Stimulated activated CD4-positive, alpha-beta T cell treated with anti-CD3 and anti-CD28 coated beads, Interleukin-2, amount 100 ng/mL, for 48 hours (primary cell): ENCODE measurements around the gene KSR2.
A peak's percentile ranks its signal among the peaks of the same experiment; 100 is the strongest.

Experiments used
- DNase-seq, 2 donors: peaks; one replicate each; pipeline ENCODE4 v3.0.0-alpha.2; 2020

The KSR2 gene

GRCh38 chr12:117603316-117604113, 365.3 kb downstream of the KSR2 start:
- no peak for DNase-seq

- no peak for DNase-seq
These were observed 368.9 kb downstream of the KSR2 start for GRCh38 chr12:117599849-117600248.

- no peak for DNase-seq
These were observed 371.8 kb downstream of the KSR2 start for GRCh38 chr12:117596968-117597367.

- DNase-seq: no peak
These were observed 373.0 kb downstream of the KSR2 start for GRCh38 chr12:117595751-117596150.

GRCh38 chr12:117594481-117594880, 374.3 kb downstream of the KSR2 start:
- DNase-seq: no peak

- DNase-seq: no peak
These were observed 374.9 kb downstream of the KSR2 start for GRCh38 chr12:117593815-117594400.

- DNase-seq: no peak
These were observed 376.0 kb downstream of the KSR2 start for GRCh38 chr12:117592588-117593305.

- DNase-seq: no peak
These were observed 377.8 kb downstream of the KSR2 start for GRCh38 chr12:117590999-117591398.

- DNase-seq: no peak
These were observed 378.4 kb downstream of the KSR2 start for GRCh38 chr12:117590386-117590785.

GRCh38 chr12:117589021-117589420, 379.8 kb downstream of the KSR2 start:
- DNase-seq: no peak

- peak; percentile 34 to 36 for DNase-seq
These were observed 381.0 kb downstream of the KSR2 start for GRCh38 chr12:117587631-117588287.

GRCh38 chr12:117583677-117584225, 385.0 kb downstream of the KSR2 start:
- DNase-seq: no peak

GRCh38 chr12:117583092-117583491, 385.7 kb downstream of the KSR2 start:
- no peak for DNase-seq

- DNase-seq: no peak
These were observed 386.5 kb downstream of the KSR2 start for GRCh38 chr12:117582135-117582784.

GRCh38 chr12:117580718-117581062, 388.1 kb downstream of the KSR2 start:
- no peak for DNase-seq

GRCh38 chr12:117580015-117580717, 388.6 kb downstream of the KSR2 start:
- DNase-seq: no peak

GRCh38 chr12:117577122-117577657, 391.6 kb downstream of the KSR2 start:
- no peak for DNase-seq

GRCh38 chr12:117576053-117576452, 392.7 kb downstream of the KSR2 start:
- no peak for DNase-seq

GRCh38 chr12:117574655-117575054, 394.1 kb downstream of the KSR2 start:
- DNase-seq: no peak

- no peak for DNase-seq
These were observed 396.0 kb downstream of the KSR2 start for GRCh38 chr12:117572755-117573154.

- DNase-seq: no peak
These were observed 397.5 kb downstream of the KSR2 start for GRCh38 chr12:117571321-117571720.

GRCh38 chr12:117570608-117571007, 398.2 kb downstream of the KSR2 start:
- no peak for DNase-seq
